Measurements from ENCODE around the gene ARSJ. TPM values are rescaled to one million over a fixed set of nuclear protein-coding genes. Genes with fewer than 3 reads are reported as not detected.
"Not testable (repeated sequence)": the region's sequence is repeated elsewhere in the genome, so short reads cannot be mapped to it uniquely, and the experiment has no call there.

The ARSJ gene
- total RNA-seq, 1 experiment from 2014 or later: 23.5 TPM

GRCh38 chr4:113958766-113959538 is 20.5 kb downstream of the ARSJ start:
- DNase-seq (ENCODE audit: low read depth): peak; percentile 96

GRCh38 chr4:113957956-113958355 is 21.5 kb downstream of the ARSJ start:
- no peak for DNase-seq (ENCODE audit: low read depth)

DNA sequence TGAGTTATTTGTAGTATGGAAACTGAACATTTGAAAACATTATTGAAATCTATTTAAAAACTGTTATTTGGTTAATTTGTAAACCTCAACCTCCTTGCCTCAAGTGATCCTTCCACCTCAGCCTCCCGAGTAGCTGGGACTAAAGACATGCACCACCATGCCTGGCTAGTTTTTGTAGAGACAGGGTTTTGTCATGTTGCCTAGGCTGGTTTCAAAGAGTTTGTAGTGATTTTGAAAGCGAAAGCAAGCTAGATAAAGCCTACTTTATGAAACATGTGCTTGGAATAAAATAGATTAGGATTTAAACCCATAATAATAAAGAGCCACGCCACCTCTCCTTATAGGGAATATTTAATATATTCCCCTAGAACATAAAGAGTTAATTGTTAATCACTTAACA is 23.5 kb downstream of the ARSJ start:
- DNase-seq (ENCODE audit: low read depth): no peak

DNA sequence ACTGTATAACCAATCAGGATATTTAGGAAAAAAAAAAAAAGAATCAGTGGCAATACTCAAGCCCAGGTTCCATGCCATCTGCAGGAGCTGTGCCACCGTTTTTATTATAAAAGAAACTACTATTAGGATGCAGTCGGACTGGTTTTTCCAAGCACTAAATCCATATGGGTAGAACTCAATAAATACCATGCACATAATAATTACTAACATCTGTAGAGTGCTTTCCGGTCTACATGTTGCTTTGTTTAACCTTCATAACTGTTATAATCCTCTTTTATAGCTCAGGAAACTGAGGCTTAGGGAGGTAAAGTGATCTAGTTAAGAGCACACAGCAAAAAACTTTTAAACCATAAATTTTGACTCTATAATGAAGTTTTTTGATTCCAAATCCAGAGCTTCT is 24.0 kb downstream of the ARSJ start:
- DNase-seq (ENCODE audit: low read depth): no peak

DNA sequence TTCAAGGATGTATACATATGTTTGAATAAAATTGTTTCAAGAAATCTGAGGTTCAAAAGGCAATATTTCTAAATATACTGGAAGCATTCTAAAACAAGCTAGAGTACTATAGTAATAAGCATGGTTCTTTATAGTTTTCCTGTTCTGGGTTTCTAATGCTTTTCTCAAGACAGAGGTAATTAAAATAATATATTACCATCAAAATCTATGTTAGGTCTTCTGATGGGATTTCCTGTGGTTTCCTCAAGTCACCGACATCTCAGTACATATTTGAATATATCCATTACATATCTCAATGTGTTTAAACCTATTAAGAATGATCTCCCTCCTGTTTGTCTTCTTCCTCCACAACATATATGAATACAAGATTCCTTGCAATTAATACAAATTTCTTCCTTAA is 25.6 kb downstream of the ARSJ start:
- no peak for DNase-seq (ENCODE audit: low read depth)

DNA sequence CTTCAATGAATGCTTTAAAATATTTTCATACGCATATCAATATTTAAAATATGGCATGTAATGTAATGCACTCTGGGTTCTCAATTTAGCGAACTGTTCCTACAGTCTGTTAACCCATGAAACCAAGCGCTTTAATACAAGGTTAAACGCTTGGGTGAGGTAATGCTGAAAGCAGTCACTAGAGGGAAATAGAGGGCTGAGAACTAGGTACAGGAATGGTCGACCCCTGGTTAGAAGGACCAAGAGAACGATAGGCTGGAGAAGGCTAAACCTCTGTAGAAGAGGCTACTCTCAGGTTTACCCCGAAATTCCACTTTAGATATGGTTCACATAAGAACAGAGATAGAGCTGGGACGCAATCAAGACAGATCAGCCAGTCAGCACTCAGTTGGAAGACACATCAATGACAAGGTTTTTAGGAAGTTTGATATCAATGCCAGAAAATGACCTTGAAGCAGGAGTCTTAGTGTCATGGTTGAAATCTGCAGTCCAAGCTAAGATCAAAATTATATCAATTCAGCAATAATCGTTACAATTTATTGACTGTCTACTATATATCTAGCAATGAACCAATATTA is 26.9 kb downstream of the ARSJ start:
- peak; percentile 59 for DNase-seq (ENCODE audit: low read depth)

DNA sequence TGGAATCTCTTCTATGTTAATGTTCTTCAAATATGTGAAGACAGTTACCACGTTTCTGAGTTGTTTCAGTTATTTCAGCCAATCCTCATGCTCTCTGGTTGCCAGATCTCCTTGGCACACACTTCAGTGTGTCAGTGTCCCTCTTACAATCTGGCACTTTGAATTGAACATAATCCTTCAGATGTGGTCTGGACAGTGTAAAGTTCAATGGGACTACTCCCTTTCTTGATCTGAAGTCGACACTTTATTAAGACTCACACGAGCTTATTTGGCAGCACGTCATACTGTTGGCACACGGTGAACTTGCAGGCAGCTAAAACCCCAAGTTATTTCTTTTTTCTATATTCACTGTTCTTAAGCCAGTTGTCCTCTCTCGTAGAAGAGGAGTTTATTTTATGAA is 28.2 kb downstream of the ARSJ start:
- DNase-seq (ENCODE audit: low read depth): peak; percentile 47

DNA sequence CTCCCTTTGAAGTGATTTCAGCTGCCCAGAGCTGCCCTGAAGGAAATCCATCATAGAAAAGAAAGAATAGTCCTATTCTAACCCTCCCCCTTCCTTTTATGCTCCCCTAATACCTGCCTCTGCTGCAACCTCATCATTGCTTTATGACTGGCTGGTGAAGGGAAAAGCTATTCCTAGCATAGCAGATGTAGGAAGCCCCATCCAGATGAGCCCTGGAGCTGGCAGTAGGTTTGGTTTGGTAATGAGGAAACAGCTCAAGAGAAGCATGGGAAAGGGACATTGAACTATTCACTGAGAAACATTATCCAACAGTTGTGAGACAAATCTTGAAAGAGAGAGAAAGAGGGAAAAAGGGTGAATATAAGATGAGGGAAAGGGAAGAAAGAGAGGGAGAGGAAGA is 29.2 kb downstream of the ARSJ start:
- DNase-seq (ENCODE audit: low read depth): no peak

DNA sequence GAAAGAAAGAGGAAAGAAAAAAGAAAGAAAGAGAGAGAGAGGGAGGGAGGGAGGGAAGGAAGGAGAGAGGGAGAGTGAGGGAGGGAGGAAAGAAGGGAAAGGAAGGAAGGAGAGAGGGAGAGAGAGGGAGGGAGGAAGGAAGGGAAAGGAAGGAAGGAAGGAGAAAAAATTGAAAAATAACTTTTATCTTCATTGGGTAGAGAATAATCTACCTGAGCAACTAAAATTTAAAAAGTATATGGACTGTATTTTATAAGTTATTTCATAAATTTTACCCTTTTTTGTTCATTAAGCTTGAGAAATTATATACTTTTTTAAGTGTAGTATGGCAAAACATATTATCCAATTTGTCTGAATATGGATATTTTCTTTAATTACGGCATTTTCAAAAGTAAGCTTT is 32.0 kb downstream of the ARSJ start:
- no peak for DNase-seq (ENCODE audit: low read depth)

DNA sequence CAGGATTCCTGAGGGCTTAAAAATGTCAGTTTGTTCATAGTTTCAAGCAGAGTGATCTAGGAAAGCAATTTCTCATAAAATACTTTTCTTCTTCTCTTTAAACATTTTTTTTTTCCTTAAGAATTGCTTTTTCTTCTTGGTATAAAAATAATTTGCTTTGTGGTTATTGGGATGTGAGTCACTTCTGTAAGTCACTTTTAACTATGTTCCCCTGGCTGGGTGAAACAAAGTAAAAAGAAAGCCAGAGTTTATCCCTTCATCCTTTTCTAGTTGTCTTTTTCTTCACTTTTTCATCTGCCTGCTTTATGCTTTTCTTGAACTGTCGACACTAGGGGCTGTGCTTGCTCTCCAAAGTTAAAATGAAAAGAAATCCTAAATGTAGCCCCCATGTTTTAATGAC is 33.5 kb downstream of the ARSJ start:
- peak; percentile 70 for DNase-seq (ENCODE audit: low read depth)

GRCh38 chr4:113943863-113944262 is 35.6 kb downstream of the ARSJ start:
- peak; percentile 59 for DNase-seq (ENCODE audit: low read depth)

DNA sequence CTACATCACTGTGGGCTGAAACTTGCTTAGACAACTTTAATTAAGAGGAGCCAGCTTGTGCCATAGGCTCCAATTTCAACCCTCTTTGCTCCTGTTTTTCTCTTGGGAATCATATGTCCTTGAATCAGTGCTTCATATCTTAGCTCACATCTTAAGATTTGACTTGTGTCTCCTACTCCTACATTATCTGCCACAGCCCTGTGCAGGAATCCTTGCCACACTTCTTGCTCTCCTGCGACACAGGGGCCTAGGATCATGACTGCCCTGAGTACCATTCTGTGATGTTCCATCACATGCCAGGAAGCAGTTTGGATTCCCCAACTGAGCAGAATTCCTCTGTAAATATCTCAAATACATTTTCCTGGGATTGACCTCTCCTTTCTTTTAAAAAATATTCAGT is 36.4 kb downstream of the ARSJ start:
- DNase-seq (ENCODE audit: low read depth): no peak

GRCh38 chr4:113941836-113942235 is 37.6 kb downstream of the ARSJ start:
- DNase-seq (ENCODE audit: low read depth): no peak

GRCh38 chr4:113940103-113940502 is 39.3 kb downstream of the ARSJ start:
- DNase-seq (ENCODE audit: low read depth): not testable (repeated sequence)

- DNase-seq (ENCODE audit: low read depth): no peak
Observed at GRCh38 chr4:113935190-113935589, 44.3 kb downstream of the ARSJ start.

GRCh38 chr4:113924706-113925105 is 54.7 kb downstream of the ARSJ start:
- DNase-seq (ENCODE audit: low read depth): not testable (repeated sequence)

- peak; percentile 16 for DNase-seq (ENCODE audit: low read depth)
Observed at GRCh38 chr4:113921089-113921794, 58.2 kb downstream of the ARSJ start.

GRCh38 chr4:113919611-113920010 is 59.8 kb downstream of the ARSJ start:
- peak; percentile 46 for DNase-seq (ENCODE audit: low read depth)

GRCh38 chr4:113919145-113919544 is 60.3 kb downstream of the ARSJ start:
- DNase-seq (ENCODE audit: low read depth): no peak

DNA sequence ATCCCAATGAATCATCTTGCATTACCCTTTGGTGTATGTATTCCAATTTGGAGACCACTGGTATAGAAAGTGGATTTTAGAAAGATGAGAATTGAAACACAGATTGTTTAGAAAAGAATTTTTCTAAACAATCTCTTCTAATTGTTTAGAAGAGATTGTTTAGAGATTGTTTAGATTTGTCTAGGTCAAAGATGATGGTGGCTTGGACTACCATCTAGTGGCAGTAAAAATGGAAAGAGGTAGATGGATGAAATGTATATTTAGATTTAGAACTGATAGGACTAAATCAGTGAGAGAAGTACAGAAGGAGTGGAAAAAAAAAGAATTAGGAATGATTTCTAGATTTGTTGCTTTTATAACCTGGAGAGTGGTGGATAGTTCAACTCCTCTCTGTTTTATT is 70.6 kb downstream of the ARSJ start:
- DNase-seq (ENCODE audit: low read depth): no peak

DNA sequence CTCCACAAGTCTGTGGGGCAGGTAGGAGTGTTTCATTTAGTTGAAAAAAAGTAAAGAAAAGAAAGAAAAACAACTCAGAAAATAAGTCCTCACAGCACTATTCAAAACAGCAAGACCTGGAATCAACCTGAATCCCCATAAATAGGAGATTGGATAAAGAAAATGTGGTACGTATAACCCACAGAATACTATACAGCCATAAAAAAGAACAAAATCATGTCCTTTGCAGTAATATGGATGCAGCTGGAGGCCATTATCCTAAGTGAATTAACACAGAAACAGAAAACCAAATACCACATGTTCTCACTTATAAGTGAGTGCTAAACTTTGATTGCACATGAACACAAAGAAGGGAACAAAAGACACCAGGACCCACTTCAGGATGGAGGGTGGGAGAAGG is 71.9 kb downstream of the ARSJ start:
- DNase-seq (ENCODE audit: low read depth): no peak

DNA sequence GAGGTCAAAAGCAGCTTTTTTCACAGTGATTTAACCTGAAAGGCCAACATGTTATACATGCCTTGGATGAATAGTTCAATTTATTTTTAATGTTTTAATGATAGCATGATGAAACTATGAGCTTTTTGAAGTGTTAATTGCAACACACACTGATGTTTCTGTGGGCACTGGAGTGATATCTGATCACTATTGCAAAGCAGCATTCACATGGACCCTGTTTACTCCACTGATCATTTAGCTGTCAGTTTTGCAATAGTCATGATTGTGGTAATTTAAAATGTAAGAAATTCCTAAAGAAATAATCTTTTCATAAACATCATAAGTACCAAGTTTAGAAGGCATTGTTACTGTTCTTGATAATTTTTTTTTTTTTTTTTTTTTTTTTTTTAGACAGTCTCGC is 74.1 kb downstream of the ARSJ start:
- no peak for DNase-seq (ENCODE audit: low read depth)

- DNase-seq (ENCODE audit: low read depth): no peak
Observed at GRCh38 chr4:113904877-113905276, 74.6 kb downstream of the ARSJ start.
